GM12878 (cell line): Measurements from ENCODE around the gene MYD88.

Source experiments
- CBX5 ChIP-seq: sonication (generic); IDR thresholded peaks from 2 replicates; pipeline ENCODE4 v1.6.1; 2016; ENCODE audit warnings: low read depth, moderate library complexity, mild to moderate bottlenecking, inconsistent platforms
- CTCF ChIP-seq, 3 experiments: IDR thresholded peaks in 2 of 3; conservative IDR thresholded peaks in 1 of 3; 2 replicates each; pipeline ENCODE4 v1.5.1; 2011; ENCODE audit warnings: low read depth in 3 of 3, low read length in 3 of 3, mild to moderate bottlenecking in 3 of 3, control low read depth in 2 of 3, moderate library complexity in 2 of 3, inconsistent platforms in 1 of 3, mixed read lengths in 1 of 3; ENCODE audit not compliant: control insufficient read depth in 2 of 3, insufficient read depth in 1 of 3; ENCODE audit errors: extremely low read depth in 1 of 3
- E2F4 ChIP-seq: IDR thresholded peaks from 2 replicates; pipeline ENCODE4 v1.6.1; 2012; ENCODE audit warnings: low read depth, low read length, improper control_type of control experiment
- EZH2 ChIP-seq: IDR thresholded peaks from 2 replicates; pipeline ENCODE4 v1.6.1; 2012; ENCODE audit warnings: low read depth, mild to moderate bottlenecking, control low read depth, inconsistent platforms, low read length, borderline replicate concordance; ENCODE audit not compliant: control insufficient read depth
- TF ChIP-seq, protein P1 (sequence below): IDR thresholded peaks from 2 replicates; pipeline ENCODE4 v1.6.1; 2011; ENCODE audit warnings: low read depth, low read length, improper control_type of control experiment, borderline replicate concordance

GRCh38 chr3:38105525-38105924 lies 32.9 kb upstream of the MYD88 start:
- no peak for TF ChIP-seq CTCF (IDR thresholded peaks at IDR 0.05 in 2 of 3, conservative IDR thresholded peaks at IDR 0.05 in 1 of 3; ENCODE audit: control insufficient read depth in 2 of 3, extremely low read depth in 1 of 3, insufficient read depth in 1 of 3, low read depth in 3 of 3, low read length in 3 of 3)
- TF ChIP-seq EZH2, result no peak
- TF ChIP-seq E2F4, result no peak
- TF ChIP-seq, protein P1, sequence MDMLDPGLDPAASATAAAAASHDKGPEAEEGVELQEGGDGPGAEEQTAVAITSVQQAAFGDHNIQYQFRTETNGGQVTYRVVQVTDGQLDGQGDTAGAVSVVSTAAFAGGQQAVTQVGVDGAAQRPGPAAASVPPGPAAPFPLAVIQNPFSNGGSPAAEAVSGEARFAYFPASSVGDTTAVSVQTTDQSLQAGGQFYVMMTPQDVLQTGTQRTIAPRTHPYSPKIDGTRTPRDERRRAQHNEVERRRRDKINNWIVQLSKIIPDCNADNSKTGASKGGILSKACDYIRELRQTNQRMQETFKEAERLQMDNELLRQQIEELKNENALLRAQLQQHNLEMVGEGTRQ, result no peak
- TF ChIP-seq CBX5, result no peak
